Measurements from ENCODE around the gene KYNU.

The KYNU gene

DNA sequence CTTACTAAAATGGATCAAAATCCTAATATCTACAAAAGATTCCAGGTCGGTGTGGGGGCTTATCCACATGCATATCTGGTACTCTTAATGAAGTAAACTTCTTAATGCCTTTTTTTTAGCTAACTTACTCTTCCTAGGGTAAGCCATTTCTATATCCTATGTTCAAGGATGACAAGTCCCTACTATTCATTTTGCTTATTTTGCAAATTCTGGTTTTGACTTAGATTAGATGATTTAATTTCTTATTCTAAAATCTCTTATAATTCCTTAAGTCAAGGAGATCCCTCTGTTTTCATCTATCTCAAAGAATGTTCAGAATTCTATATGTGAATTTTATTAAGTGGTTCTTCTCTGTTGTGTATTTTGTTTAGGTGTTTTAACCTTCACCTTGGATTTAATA, 79.7 kb downstream of the KYNU start:
- no peak for TF ChIP-seq TAF1 (IDR thresholded peaks at IDR 0.05; ENCODE audit: borderline replicate concordance, insufficient read depth, low read length)
- TF ChIP-seq, protein P1, sequence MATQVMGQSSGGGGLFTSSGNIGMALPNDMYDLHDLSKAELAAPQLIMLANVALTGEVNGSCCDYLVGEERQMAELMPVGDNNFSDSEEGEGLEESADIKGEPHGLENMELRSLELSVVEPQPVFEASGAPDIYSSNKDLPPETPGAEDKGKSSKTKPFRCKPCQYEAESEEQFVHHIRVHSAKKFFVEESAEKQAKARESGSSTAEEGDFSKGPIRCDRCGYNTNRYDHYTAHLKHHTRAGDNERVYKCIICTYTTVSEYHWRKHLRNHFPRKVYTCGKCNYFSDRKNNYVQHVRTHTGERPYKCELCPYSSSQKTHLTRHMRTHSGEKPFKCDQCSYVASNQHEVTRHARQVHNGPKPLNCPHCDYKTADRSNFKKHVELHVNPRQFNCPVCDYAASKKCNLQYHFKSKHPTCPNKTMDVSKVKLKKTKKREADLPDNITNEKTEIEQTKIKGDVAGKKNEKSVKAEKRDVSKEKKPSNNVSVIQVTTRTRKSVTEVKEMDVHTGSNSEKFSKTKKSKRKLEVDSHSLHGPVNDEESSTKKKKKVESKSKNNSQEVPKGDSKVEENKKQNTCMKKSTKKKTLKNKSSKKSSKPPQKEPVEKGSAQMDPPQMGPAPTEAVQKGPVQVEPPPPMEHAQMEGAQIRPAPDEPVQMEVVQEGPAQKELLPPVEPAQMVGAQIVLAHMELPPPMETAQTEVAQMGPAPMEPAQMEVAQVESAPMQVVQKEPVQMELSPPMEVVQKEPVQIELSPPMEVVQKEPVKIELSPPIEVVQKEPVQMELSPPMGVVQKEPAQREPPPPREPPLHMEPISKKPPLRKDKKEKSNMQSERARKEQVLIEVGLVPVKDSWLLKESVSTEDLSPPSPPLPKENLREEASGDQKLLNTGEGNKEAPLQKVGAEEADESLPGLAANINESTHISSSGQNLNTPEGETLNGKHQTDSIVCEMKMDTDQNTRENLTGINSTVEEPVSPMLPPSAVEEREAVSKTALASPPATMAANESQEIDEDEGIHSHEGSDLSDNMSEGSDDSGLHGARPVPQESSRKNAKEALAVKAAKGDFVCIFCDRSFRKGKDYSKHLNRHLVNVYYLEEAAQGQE (IDR thresholded peaks at IDR 0.05; ENCODE audit: insufficient read depth in 1 of 2, low read depth in 2 of 2, low read length in 2 of 2), result no peak
- TF ChIP-seq FOXP2 (optimal IDR thresholded peaks at IDR 0.05; ENCODE audit: borderline replicate concordance, extremely low read depth, extremely low read length, insufficient read depth), result no peak
- TF ChIP-seq SIN3A (IDR thresholded peaks at IDR 0.05; ENCODE audit: borderline replicate concordance, insufficient read depth, low read length), result no peak
- no peak for TF ChIP-seq POLR2AphosphoS5 (IDR thresholded peaks at IDR 0.05; ENCODE audit: low read depth, low read length)

DNA sequence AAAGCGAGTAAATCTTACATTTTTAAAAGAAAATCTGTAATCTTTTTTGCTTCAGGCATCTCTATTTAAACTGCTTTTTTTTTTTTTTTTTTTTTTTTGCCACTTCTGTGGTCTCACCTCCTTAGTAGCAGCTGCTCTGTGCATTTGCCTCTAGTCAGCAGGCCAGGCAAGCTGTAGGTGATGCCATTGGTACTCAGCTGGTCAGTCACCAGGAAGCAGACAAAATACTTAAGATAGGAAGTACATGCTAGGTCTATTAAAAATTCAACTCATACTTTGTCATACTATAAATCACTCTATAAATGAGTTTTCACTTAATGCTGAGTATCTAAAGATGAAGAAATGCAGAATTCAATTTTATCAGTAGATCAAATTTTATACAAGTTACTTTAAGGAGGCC, 83.7 kb downstream of the KYNU start:
- TF ChIP-seq, protein P1 (IDR thresholded peaks at IDR 0.05; ENCODE audit: insufficient read depth in 1 of 2, low read depth in 2 of 2, low read length in 2 of 2), result no peak
- TF ChIP-seq POLR2AphosphoS5 (IDR thresholded peaks at IDR 0.05; ENCODE audit: low read depth, low read length) (no peak), SIN3A (IDR thresholded peaks at IDR 0.05; ENCODE audit: borderline replicate concordance, insufficient read depth, low read length) (no peak), TAF1 (IDR thresholded peaks at IDR 0.05; ENCODE audit: borderline replicate concordance, insufficient read depth, low read length) (no peak), FOXP2 (optimal IDR thresholded peaks at IDR 0.05; ENCODE audit: borderline replicate concordance, extremely low read depth, extremely low read length, insufficient read depth) (no peak)

DNA sequence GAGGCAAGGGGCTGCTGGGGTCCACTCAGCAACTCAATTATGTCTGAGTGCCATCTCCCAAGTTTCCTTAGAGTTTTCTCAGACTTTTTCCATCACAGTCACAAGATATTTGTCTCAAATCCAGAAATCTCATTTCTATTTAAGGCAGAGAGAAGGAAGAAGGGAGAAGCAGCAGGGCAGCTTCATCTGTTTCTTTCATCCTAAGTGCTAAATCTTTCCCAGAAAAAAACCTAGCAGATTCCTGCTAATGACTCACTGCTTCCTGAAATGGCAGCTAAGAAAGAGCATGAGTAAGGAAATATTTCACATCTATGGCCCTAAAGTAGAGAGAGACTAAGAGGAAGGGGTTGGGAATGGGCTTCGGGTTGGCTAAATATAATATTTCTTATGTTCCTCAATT, 88.0 kb downstream of the KYNU start:
- TF ChIP-seq POLR2AphosphoS5 (IDR thresholded peaks at IDR 0.05; ENCODE audit: low read depth, low read length) (no peak), FOXP2 (optimal IDR thresholded peaks at IDR 0.05; ENCODE audit: borderline replicate concordance, extremely low read depth, extremely low read length, insufficient read depth) (no peak), TAF1 (IDR thresholded peaks at IDR 0.05; ENCODE audit: borderline replicate concordance, insufficient read depth, low read length) (no peak), SIN3A (IDR thresholded peaks at IDR 0.05; ENCODE audit: borderline replicate concordance, insufficient read depth, low read length) (no peak)
- TF ChIP-seq, protein P1 (IDR thresholded peaks at IDR 0.05; ENCODE audit: insufficient read depth in 1 of 2, low read depth in 2 of 2, low read length in 2 of 2), result no peak

DNA sequence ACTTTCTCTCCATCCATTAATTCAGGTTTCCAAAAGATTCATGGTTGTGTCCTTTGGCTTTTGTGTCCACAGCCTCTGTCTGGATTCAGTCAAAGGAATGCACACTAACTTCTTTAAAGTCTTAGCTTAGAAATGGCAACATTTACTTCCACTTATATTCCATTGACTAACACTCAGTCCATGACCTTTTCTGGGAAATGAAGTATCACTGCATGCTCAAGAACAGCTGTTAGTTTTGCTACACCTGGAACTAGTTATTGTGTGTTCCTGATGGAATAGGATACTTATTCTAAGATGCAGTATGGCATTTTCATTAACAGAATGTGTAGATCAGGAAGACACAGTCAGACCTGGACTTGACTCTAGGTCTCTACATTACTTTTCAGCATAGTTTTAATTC, 88.8 kb downstream of the KYNU start:
- TF ChIP-seq, protein P1 (IDR thresholded peaks at IDR 0.05; ENCODE audit: insufficient read depth in 1 of 2, low read depth in 2 of 2, low read length in 2 of 2), result no peak
- TF ChIP-seq POLR2AphosphoS5 (IDR thresholded peaks at IDR 0.05; ENCODE audit: low read depth, low read length) (no peak), TAF1 (IDR thresholded peaks at IDR 0.05; ENCODE audit: borderline replicate concordance, insufficient read depth, low read length) (no peak), SIN3A (IDR thresholded peaks at IDR 0.05; ENCODE audit: borderline replicate concordance, insufficient read depth, low read length) (no peak), FOXP2 (optimal IDR thresholded peaks at IDR 0.05; ENCODE audit: borderline replicate concordance, extremely low read depth, extremely low read length, insufficient read depth) (no peak)

DNA sequence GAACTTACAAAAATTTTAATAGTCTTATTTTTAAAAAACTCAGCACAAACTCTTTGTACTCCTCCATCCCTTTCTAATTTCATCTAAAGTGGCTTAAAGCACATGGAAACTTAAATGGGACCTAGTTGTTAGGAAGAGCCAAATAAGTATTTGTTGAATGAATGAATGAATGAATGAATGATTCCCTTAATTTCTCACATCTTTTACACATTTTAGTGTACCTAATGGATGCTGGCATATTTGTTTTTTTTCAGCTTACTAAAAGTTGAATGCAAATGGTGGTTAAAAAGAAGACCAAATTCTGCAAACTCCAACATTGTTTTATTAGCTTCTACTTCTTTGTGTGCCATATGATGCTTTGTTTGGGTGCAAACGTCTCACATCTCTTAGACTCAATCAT, 89.6 kb downstream of the KYNU start:
- TF ChIP-seq TAF1 (IDR thresholded peaks at IDR 0.05; ENCODE audit: borderline replicate concordance, insufficient read depth, low read length) (no peak), FOXP2 (optimal IDR thresholded peaks at IDR 0.05; ENCODE audit: borderline replicate concordance, extremely low read depth, extremely low read length, insufficient read depth) (no peak), SIN3A (IDR thresholded peaks at IDR 0.05; ENCODE audit: borderline replicate concordance, insufficient read depth, low read length) (no peak)
- TF ChIP-seq, protein P1 (IDR thresholded peaks at IDR 0.05; ENCODE audit: insufficient read depth in 1 of 2, low read depth in 2 of 2, low read length in 2 of 2), result no peak

All from PFSK-1 (cell line).